ENCODE results near the gene ACADVL.

- no peak for TF ChIP-seq CTCF (IDR thresholded peaks at IDR 0.05; ENCODE audit: poor library complexity, severe bottlenecking)
- no peak for TF ChIP-seq EP300 (conservative IDR thresholded peaks at IDR 0.05; ENCODE audit: poor library complexity, severe bottlenecking)
- TF ChIP-seq MXI1 (conservative IDR thresholded peaks at IDR 0.05; ENCODE audit: poor library complexity, severe bottlenecking): peak; percentile 8
- TF ChIP-seq POLR2AphosphoS5 (IDR thresholded peaks at IDR 0.05): no peak
Observed at GRCh38 chr17:7250695-7251627, 31.2 kb downstream of the ACADVL start.
